Testis (tissue), 2 donors: ENCODE results near the gene DHX16.
A peak's percentile ranks its signal among the peaks of the same experiment; 100 is the strongest.

Experiments used
- CTCF ChIP-seq, 3 experiments: fragments of 450-650 bp in 2 of 3; fragments of 200-600 bp in 1 of 3; sonication (generic) in 1 of 3; IDR thresholded peaks; one replicate each; pipeline ENCODE4 v1.5.1; 2016 to 2019; ENCODE audit warnings: antibody characterized with exemption in 3 of 3, mild to moderate bottlenecking in 2 of 3, moderate library complexity in 1 of 3
- POLR2A ChIP-seq: fragments of 450-650 bp; IDR thresholded peaks from one replicate; pipeline ENCODE4 v1.6.1; 2017; ENCODE audit warnings: antibody characterized with exemption, mild to moderate bottlenecking, moderate library complexity

- no peak for TF ChIP-seq CTCF (IDR thresholded peaks at IDR 0.05)
- peak; percentile 99 for TF ChIP-seq POLR2A
Observed at GRCh38 chr6:30616811-30617564, 55.8 kb downstream of the DHX16 start, which contains the start of gene PPP1R10.
